ENCODE results near the gene SLC13A2. TPM values are rescaled to one million over a fixed set of nuclear protein-coding genes. Genes with fewer than 3 reads are reported as not detected.
"Not testable (repeated sequence)": the region's sequence is repeated elsewhere in the genome, so short reads cannot be mapped to it uniquely, and the experiment has no call there.

The SLC13A2 gene
- total RNA-seq, 1 donor from 2014 or later, result not detected

GRCh38 chr17:28449859-28450258 is 23.6 kb upstream of the SLC13A2 start:
- Mint-ChIP-seq H3K4me1 (ENCODE audit: unreplicated experiment) (no peaks in the 10 kb centered on the region), H3K4me3 (ENCODE audit: unreplicated experiment) (no peak overlapping the region), H3K36me3 (ENCODE audit: unreplicated experiment) (peaks cover 5% of the 10 kb centered on the region), H3K27me3 (ENCODE audit: unreplicated experiment) (peaks cover 52% of the 10 kb centered on the region), H3K27ac (ENCODE audit: unreplicated experiment) (no peak overlapping the region), H3K9me3 (ENCODE audit: unreplicated experiment) (peaks cover 9% of the 10 kb centered on the region)
- no peak for TF ChIP-seq CTCF (IDR thresholded peaks at IDR 0.05)
- no peak for DNase-seq (ENCODE audit: extremely low spot score, unreplicated experiment)

GRCh38 chr17:28457890-28458289 is 15.6 kb upstream of the SLC13A2 start:
- no peaks in the 10 kb centered on the region for H3K36me3 Mint-ChIP-seq (ENCODE audit: unreplicated experiment)
- no peak overlapping the region for H3K27ac Mint-ChIP-seq (ENCODE audit: unreplicated experiment)
- no peaks in the 10 kb centered on the region for H3K4me1 Mint-ChIP-seq (ENCODE audit: unreplicated experiment)
- no peaks in the 10 kb centered on the region for H3K9me3 Mint-ChIP-seq (ENCODE audit: unreplicated experiment)
- TF ChIP-seq CTCF (IDR thresholded peaks at IDR 0.05), result no peak
- H3K4me3 Mint-ChIP-seq (ENCODE audit: unreplicated experiment), result no peak overlapping the region
- peaks cover 8% of the 10 kb centered on the region for H3K27me3 Mint-ChIP-seq (ENCODE audit: unreplicated experiment)
- DNase-seq (ENCODE audit: extremely low spot score, unreplicated experiment), result no peak

- not testable (repeated sequence) for H3K36me3 Mint-ChIP-seq (ENCODE audit: unreplicated experiment); H3K9me3 Mint-ChIP-seq (ENCODE audit: unreplicated experiment); H3K27ac Mint-ChIP-seq (ENCODE audit: unreplicated experiment); H3K4me3 Mint-ChIP-seq (ENCODE audit: unreplicated experiment); H3K4me1 Mint-ChIP-seq (ENCODE audit: unreplicated experiment)
- peaks cover 11% of the 10 kb centered on the region for H3K27me3 Mint-ChIP-seq (ENCODE audit: unreplicated experiment)
- peak; percentile 48 for DNase-seq (ENCODE audit: extremely low spot score, unreplicated experiment)
Measured at GRCh38 chr17:28458881-28459280, 14.6 kb upstream of the SLC13A2 start.

- Mint-ChIP-seq H3K27ac (ENCODE audit: unreplicated experiment) (no peak overlapping the region), H3K36me3 (ENCODE audit: unreplicated experiment) (no peaks in the 10 kb centered on the region)
- DNase-seq (ENCODE audit: extremely low spot score, unreplicated experiment), result peak; percentile 57
Measured at GRCh38 chr17:28460901-28461300, 12.5 kb upstream of the SLC13A2 start.

GRCh38 chr17:28466001-28466400 is 7.4 kb upstream of the SLC13A2 start:
- Mint-ChIP-seq H3K27ac (ENCODE audit: unreplicated experiment) (no peak overlapping the region), H3K9me3 (ENCODE audit: unreplicated experiment) (no peaks in the 10 kb centered on the region), H3K27me3 (ENCODE audit: unreplicated experiment) (peaks cover 57% of the 10 kb centered on the region), H3K36me3 (ENCODE audit: unreplicated experiment) (no peaks in the 10 kb centered on the region), H3K4me3 (ENCODE audit: unreplicated experiment) (no peak overlapping the region), H3K4me1 (ENCODE audit: unreplicated experiment) (no peaks in the 10 kb centered on the region)
- no peak for DNase-seq (ENCODE audit: extremely low spot score, unreplicated experiment)
- TF ChIP-seq CTCF (IDR thresholded peaks at IDR 0.05), result no peak

More at GRCh38 chr17:28460901-28461300, 12.5 kb upstream of the SLC13A2 start:
- Mint-ChIP-seq H3K4me3 (ENCODE audit: unreplicated experiment) (no peak overlapping the region), H3K27me3 (ENCODE audit: unreplicated experiment) (peaks cover 14% of the 10 kb centered on the region), H3K4me1 (ENCODE audit: unreplicated experiment) (no peaks in the 10 kb centered on the region), H3K9me3 (ENCODE audit: unreplicated experiment) (no peaks in the 10 kb centered on the region)
- TF ChIP-seq CTCF (IDR thresholded peaks at IDR 0.05), result no peak

GRCh38 chr17:28466521-28467048 is 6.9 kb upstream of the SLC13A2 start:
- peaks cover 59% of the 10 kb centered on the region for H3K27me3 Mint-ChIP-seq (ENCODE audit: unreplicated experiment)
- H3K36me3 Mint-ChIP-seq (ENCODE audit: unreplicated experiment), result no peaks in the 10 kb centered on the region
- no peak overlapping the region for H3K27ac Mint-ChIP-seq (ENCODE audit: unreplicated experiment)
- H3K4me1 Mint-ChIP-seq (ENCODE audit: unreplicated experiment), result no peaks in the 10 kb centered on the region
- DNase-seq (ENCODE audit: extremely low spot score, unreplicated experiment), result no peak
- no peaks in the 10 kb centered on the region for H3K9me3 Mint-ChIP-seq (ENCODE audit: unreplicated experiment)
- no peak for TF ChIP-seq CTCF (IDR thresholded peaks at IDR 0.05)
- no peak overlapping the region for H3K4me3 Mint-ChIP-seq (ENCODE audit: unreplicated experiment)

Measured in osteocyte (in vitro differentiated cells).